Cerebellar cortex (tissue), 1 donor: Measurements from ENCODE around the gene B4GALNT4.
"Not testable (repeated sequence)": the region's sequence is repeated elsewhere in the genome, so short reads cannot be mapped to it uniquely, and the experiment has no call there.

ENCODE experiments used
- DNase-seq: peaks from one replicate; pipeline ENCODE4 v3.0.0-alpha.2; 2015; ENCODE audit warnings: low spot score

Gene B4GALNT4

DNA sequence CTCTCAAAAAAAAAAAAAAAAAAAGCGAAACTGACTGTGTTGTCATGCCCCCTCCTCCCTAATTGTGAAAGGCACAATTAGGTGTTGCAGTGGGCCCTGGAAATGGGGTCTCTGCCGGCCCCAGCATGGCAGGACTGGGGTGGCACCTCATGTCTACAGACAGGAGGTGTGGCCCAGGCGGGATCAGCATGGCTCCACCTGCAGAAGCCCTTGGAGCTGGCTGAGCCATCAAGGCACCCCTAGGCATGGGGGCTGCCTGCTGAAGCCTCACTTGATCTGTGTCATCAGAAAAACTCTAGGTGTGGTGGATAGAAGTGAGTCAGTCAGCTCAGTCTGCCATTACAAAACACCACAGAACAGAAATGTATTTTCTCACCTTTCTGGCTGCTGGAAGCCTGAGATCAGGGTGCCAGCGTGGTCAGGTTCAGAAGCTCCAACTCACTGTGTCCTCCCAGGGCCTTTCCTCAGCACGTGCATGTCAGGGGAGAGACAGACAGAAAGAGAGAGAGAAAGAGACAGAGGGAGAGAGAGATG is 10.1 kb upstream of the B4GALNT4 start:
- no peak for DNase-seq

GRCh38 chr11:360326-361280 is 8.7 kb upstream of the B4GALNT4 start:
- DNase-seq: no peak

DNA sequence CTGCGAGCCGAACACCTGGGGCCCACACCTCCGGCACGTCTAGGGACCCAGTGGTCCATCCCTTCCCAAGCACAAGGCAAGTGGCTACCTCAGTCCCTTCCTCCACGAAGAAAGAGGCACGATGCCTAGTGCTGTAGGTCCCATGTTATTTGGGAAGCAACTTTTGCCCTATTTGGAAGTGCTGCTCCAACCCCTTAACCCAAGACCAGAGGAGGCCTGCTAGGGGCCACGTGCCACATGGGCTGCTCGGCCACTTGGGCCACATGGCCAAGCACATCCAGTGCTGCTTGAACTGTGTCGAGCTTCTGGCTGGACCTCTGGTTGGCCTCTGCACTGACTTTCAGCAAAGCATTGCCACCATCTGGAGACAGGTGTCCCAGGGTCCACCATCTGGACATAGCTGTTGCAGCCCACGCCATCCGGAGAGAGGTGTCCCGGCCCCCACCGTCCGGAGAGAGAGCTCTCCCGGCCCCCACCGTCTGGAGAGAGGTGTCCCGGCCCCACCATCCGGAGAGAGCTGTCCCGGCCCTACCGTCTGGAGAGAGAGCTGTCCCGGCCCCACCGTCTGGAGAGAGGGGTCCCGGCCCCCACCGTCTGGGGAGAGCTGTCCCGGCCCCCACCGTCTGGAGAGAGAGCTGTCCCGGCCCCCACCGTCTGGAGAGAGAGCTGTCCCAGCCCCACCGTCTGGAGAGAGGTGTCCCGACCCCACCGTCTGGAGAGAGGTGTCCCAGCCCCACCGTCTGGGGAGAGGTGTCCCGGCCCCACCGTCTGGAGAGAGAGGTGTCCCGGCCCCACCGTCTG is 6.5 kb upstream of the B4GALNT4 start:
- no peak for DNase-seq

GRCh38 chr11:363443-363805 is 5.9 kb upstream of the B4GALNT4 start:
- not testable (repeated sequence) for DNase-seq

GRCh38 chr11:363948-364761 is 5.1 kb upstream of the B4GALNT4 start:
- DNase-seq: no peak

GRCh38 chr11:364991-365725 is 4.1 kb upstream of the B4GALNT4 start:
- DNase-seq: no peak

- no peak for DNase-seq
Observed at GRCh38 chr11:365831-366230, 3.5 kb upstream of the B4GALNT4 start.

DNA sequence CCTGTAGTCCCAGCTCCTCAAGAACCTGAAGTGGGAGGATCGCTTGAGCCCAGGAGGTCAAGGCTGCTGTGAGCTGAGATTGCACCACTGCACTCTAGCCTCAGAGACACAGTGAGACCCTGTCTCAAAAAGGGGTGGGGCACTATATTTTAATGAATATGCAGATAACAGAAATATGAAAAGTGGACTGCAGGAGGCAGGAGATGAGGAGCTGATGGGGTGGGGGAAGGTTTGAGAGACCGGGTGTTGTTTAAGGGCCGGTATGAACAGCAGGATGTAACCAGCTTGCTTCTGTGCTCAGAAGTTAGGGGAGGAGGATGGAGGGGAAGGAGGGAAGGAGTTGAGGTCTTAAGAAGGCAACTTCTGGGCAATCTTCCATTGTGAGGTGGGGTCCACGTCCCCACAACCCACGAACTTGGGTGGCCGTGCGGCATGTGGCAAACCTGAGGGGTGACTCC is 1.3 kb upstream of the B4GALNT4 start:
- no peak for DNase-seq

DNA sequence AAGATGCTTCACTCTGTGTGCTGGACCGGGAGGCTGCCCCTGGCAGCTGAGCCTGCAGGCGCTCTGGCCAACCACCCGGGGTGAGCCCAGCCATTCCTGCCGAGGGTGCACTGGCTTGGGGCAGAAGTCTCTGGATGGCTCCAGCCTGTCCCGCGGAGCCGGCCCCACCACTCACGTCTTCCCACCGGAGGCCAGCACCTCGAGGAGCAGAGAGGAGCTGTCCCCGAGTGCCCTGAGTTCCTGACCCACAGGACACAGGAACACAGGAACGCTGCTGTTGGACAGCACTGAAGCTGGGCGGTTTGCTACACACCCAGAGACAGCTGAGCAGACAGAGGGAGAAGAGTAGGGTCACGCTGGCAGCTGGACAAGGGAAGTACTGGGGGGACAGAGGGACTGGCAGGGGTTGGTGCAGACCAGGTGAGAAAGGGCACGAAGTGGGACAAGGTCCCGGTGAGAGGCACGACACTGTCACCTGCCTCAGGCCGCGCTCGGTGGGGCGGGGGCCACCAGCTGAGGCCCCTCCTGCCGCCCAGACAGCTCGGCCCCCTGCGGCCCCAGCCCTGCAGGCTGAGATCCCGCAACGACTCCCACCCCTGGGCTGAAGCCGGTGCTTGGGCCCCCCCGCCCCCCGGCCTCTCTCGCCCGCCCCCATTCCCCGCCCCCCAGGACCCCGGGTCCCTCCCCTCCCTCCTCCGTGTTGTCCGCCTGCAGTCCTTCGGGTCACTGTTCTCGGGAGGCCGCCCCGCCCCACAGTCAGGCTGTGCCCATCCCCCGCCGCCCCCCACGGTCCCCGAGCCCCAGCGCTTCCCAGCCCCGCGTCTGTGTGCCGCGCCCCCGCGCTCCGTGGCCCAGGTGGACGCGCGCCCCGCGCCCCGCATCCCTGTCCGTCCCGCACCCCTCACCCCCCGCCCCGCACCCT is 624 bp upstream of the B4GALNT4 start:
- no peak for DNase-seq

DNA sequence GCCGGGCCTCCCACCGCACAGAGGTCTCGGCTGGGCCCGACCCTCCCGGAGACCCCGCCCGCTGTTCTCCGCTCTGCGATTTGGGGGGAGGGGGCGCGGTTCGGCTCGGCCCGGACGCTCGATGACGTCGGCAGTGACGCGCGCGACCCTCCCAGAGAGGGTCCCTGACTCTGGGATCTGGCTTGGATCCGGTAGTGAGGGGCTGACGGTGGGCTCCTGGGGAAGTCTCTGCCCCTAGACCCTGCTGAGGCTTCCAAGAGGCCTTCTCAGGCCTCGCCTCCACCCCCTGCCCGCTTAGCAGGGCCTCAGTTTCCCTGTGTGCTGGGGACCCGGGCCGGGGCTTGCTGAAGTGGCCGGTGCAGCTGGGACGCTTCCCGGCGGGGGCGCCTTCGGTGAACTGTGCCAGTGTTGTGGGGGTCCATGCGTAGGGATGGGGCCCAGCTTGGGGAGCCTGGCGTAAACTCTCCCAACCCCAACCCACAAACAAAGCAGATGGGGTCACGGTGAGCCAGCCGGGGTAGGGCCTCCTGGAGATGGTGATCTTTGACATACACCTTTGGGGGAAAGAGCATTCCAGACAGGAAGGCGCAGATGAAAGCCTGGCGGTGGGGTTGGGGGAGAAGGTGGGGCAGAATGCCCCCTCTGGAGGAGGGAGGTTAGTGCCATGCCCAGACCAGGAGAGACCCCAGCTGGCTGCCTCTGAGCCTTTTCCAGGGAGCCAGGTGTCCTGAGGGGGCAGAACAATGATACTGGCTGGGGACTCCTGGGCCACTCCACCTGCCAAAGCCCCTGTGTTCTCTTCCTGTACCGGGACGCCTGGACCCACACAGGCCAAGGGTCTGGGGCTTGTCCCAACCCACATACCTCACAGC is 1.0 kb downstream of the B4GALNT4 start:
- no peak for DNase-seq

DNA sequence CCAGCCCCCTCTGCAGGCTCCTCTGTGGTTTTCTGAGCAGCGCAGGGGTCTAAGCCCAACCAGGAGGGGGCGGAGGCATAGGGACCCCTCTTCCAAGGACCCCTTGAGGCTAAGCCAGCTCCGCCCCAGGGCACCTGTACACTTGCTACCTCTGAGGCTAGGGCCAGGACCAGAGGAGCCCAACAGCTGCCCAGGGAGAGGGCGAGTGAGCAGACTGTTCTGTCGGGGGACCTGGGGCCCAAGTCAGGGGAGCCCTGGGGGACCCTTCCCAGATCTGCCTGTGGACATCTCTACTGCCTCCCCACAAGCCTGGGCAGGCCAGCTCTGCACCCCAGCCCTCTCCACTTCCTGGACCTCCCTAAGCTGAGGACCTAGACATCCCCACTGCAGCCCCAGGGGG is 1.8 kb downstream of the B4GALNT4 start:
- no peak for DNase-seq

DNA sequence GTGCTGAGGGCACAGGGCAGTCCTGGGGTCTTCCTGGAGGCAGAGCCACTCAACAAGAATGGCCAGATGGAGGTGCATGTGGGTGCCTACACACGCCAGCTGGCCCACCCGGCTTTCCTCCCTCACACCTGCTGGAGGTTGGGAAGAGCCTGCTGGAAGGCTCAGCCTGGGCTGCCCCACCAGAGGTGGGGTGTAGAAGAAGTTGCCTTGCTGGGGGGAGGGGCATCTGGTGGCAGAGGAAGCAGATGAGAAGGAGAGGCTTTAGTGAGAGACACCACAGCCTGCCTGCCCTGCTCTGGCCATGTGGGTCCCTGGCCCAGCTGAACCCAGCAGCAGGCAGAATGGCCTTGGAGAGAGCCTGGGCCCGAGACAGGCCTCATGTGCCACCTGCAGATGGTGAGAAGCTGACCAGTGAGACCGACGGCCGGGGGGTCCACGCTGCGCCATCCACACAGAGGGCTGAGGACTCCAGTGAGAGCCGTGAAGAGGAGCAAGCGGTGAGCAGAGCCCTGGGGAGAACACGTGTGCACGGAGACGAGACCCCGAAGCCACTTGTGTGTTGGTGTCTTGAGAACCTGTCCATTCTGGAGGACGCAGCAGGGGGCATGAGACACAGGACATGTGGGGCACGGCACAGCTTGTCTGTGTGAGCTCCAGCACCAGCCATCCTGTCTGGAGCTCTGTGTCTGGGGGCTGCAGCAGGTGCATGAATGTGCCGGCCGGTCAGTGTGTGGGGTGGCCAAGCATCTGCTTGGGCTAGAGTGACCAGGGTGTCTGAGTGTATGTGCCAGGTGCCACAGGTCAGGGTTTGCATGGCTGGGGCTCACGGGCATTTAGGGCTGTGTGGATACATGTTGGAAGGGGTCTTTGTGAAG is 2.7 kb downstream of the B4GALNT4 start:
- DNase-seq: no peak

DNA sequence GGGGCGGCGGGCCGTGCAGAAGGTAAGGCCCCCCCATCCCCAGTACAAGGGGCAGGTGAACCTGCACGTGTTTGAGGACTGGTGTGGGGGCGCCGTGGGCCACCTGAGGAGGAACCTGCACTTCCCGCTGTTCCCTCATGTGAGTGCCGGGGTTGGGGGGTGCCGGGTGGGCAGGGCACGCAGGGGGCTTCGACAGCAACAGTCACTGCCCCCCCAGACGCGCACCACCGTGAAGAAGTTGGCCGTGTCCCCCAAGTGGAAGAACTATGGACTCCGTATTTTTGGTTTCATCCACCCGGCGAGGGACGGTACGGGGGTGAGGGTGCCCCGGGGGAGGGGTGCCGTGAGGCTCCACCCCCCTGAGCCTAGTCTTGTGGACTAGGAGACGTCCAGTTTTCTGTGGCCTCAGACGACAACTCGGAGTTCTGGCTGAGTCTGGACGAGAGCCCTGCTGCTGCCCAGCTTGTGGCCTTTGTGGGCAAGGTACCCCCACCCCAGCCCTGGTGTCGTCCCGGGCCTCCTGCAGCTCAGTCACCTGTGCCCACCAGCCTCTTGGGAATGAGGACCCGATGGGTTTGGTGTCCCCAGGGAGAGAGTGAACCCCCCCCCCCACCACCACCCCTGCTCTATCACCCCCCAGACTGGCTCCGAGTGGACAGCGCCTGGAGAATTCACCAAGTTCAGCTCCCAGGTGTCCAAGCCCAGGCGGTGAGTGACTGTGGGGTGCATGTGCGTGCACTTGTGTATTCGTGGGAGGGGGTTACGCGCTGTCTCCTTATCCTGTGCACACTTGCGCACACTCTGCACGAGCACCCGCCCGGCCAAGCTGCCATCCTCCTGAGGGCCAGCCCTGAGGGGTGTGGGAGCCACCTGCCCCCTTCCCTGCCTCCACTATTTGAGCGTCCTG is 3.8 kb downstream of the B4GALNT4 start:
- no peak for DNase-seq

- no peak for DNase-seq
Observed at GRCh38 chr11:373716-374551, 4.6 kb downstream of the B4GALNT4 start.

- DNase-seq: no peak
Observed at GRCh38 chr11:375065-376025, 6.0 kb downstream of the B4GALNT4 start.
